Liver (tissue), 9 donors: ENCODE data around the gene CISTR. TPM values are rescaled to one million over a fixed set of nuclear protein-coding genes. Genes with fewer than 3 reads are reported as not detected.

Experiments
- DNase-seq: peaks from one replicate; pipeline ENCODE4 v3.0.0-alpha.2; 2017; ENCODE audit warnings: low spot score
- H3K27ac ChIP-seq, 2 donors: one replicate each; pipeline ENCODE4 v1.7.0; 2013; ENCODE audit warnings: inconsistent platforms in 2 of 2, low read length in 2 of 2, control low read depth in 1 of 2, low read depth in 1 of 2, mild to moderate bottlenecking in 1 of 2
- H3K27me3 ChIP-seq, 4 donors: one replicate each; pipeline versions ENCODE4 v1.6.1 to v1.7.0; 2013; ENCODE audit warnings: low read length in 3 of 4, inconsistent platforms in 1 of 4, mild to moderate bottlenecking in 1 of 4, moderate library complexity in 1 of 4; ENCODE audit not compliant: control insufficient read depth in 4 of 4, insufficient read depth in 4 of 4
- H3K36me3 ChIP-seq, 4 donors: one replicate each; pipeline versions ENCODE4 v1.6.1 to v1.7.0; 2013; ENCODE audit warnings: low read length in 3 of 4, mild to moderate bottlenecking in 3 of 4, low read depth in 1 of 4, moderate library complexity in 1 of 4; ENCODE audit not compliant: control insufficient read depth in 4 of 4, insufficient read depth in 3 of 4
- H3K4me1 ChIP-seq, 4 donors: one replicate each; pipeline versions ENCODE4 v1.6.1 to v1.7.0; 2013; ENCODE audit warnings: low read length in 3 of 4, mild to moderate bottlenecking in 3 of 4, moderate library complexity in 1 of 4; ENCODE audit not compliant: control insufficient read depth in 4 of 4, insufficient read depth in 4 of 4
- H3K4me3 ChIP-seq, 3 donors: one replicate each; pipeline versions ENCODE4 v1.6.1 to v1.7.0; 2013; ENCODE audit warnings: low read length in 3 of 3, control low read depth in 1 of 3, low read depth in 1 of 3, mild to moderate bottlenecking in 1 of 3
- H3K9ac ChIP-seq, 2 donors: one replicate each; pipeline ENCODE4 v1.7.0; 2013; ENCODE audit warnings: low read length in 2 of 2, mild to moderate bottlenecking in 2 of 2, moderate library complexity in 2 of 2, control low read depth in 1 of 2, low read depth in 1 of 2
- H3K9me3 ChIP-seq, 4 donors: one replicate each; pipeline versions ENCODE4 v1.6.1 to v1.7.0; 2013; ENCODE audit warnings: low read length in 3 of 4; ENCODE audit not compliant: control insufficient read depth in 4 of 4
- CTCF ChIP-seq: fragments of 150-350 bp; IDR thresholded peaks from 2 replicates; pipeline ENCODE4 v1.5.1; 2017; ENCODE audit warnings: improper control_type of control experiment, low read depth, low read length; ENCODE audit not compliant: missing input control
- EGR1 ChIP-seq, 2 donors: IDR thresholded peaks; 2 replicates each; pipeline ENCODE4 v1.6.1; 2016 to 2018; ENCODE audit warnings: antibody characterized with exemption in 2 of 2, low read depth in 2 of 2
- FOXA2 ChIP-seq: IDR thresholded peaks from 2 replicates; pipeline ENCODE4 v1.6.1; 2016; ENCODE audit warnings: antibody characterized with exemption
- GABPA ChIP-seq, 2 donors: IDR thresholded peaks in 1 of 2; conservative IDR thresholded peaks in 1 of 2; 2 replicates each; pipeline ENCODE4 v1.6.1; 2016; ENCODE audit warnings: antibody characterized with exemption in 2 of 2, mild to moderate bottlenecking in 1 of 2, moderate library complexity in 1 of 2
- HNF4A ChIP-seq, 2 donors: conservative IDR thresholded peaks; 2 replicates each; pipeline ENCODE4 v1.6.1; 2016; ENCODE audit warnings: antibody characterized with exemption in 2 of 2, mild to moderate bottlenecking in 2 of 2
- HNF4G ChIP-seq: IDR thresholded peaks from 2 replicates; pipeline ENCODE4 v1.6.1; 2016; ENCODE audit warnings: antibody characterized with exemption
- MAX ChIP-seq: IDR thresholded peaks from 2 replicates; pipeline ENCODE4 v1.6.1; 2016; ENCODE audit warnings: antibody characterized with exemption
- NR2F2 ChIP-seq: IDR thresholded peaks from 2 replicates; pipeline ENCODE4 v1.6.1; 2016; ENCODE audit warnings: antibody characterized with exemption
- RAD21 ChIP-seq, 2 donors: IDR thresholded peaks; 2 replicates each; pipeline ENCODE4 v1.6.1; 2016; ENCODE audit warnings: antibody characterized with exemption in 2 of 2, mild to moderate bottlenecking in 2 of 2
- SP1 ChIP-seq: IDR thresholded peaks from 2 replicates; pipeline ENCODE4 v1.6.1; 2018; ENCODE audit warnings: antibody characterized with exemption, mild to moderate bottlenecking
- TAF1 ChIP-seq: conservative IDR thresholded peaks from 2 replicates; pipeline ENCODE4 v1.6.1; 2016; ENCODE audit warnings: antibody characterized with exemption, mild to moderate bottlenecking
- YY1 ChIP-seq: IDR thresholded peaks from 2 replicates; pipeline ENCODE4 v1.6.1; 2016; ENCODE audit warnings: antibody characterized with exemption, mild to moderate bottlenecking
- ZBTB33 ChIP-seq: IDR thresholded peaks from 2 replicates; pipeline ENCODE4 v1.6.1; 2016; ENCODE audit warnings: antibody characterized with exemption
- WGBS: extraction: QIAGEN DNeasy Blood & Tissue Kit; methylation state at CpG from one replicate; pipeline ENCODE4 v1.1.7; 2013; 5-methylcytosine and 5-hydroxymethylcytosine counted together
- polyA plus RNA-seq, 2 donors: library from polyadenylated mRNA; stranded (reverse) in 1 of 2; unstranded in 1 of 2; fragments of 200-250 nt in 1 of 2; fragments of >200 nt in 1 of 2; fragmentation: Nextera tagmentation in 1 of 2; extraction: Ambion mirVana in 1 of 2; gene quantifications; one replicate each; pipeline versions ENCODE4 v1.2.1 to v1.2.3, GENCODE V29; 2013 to 2015
- total RNA-seq, 2 donors: library from RNA; depleted of rRNA; stranded (reverse); fragments of >200 nt; gene quantifications; one replicate each; pipeline ENCODE4 v1.2.3, GENCODE V29; 2014
- TF ChIP-seq, protein P1 (sequence below): IDR thresholded peaks from 2 replicates; pipeline ENCODE4 v1.6.1; 2016; ENCODE audit warnings: antibody characterized with exemption
- TF ChIP-seq, protein P2 (sequence below): IDR thresholded peaks from 2 replicates; pipeline ENCODE4 v1.6.1; 2016; ENCODE audit warnings: antibody characterized with exemption, mild to moderate bottlenecking
- donor health status: healthy.
- donor health status: healthy.
- donor health status: healthy.
- donor health status: healthy.
- donor health status: healthy.

The CISTR gene
- total and polyA plus RNA-seq, 4 donors, result not detected

DNA sequence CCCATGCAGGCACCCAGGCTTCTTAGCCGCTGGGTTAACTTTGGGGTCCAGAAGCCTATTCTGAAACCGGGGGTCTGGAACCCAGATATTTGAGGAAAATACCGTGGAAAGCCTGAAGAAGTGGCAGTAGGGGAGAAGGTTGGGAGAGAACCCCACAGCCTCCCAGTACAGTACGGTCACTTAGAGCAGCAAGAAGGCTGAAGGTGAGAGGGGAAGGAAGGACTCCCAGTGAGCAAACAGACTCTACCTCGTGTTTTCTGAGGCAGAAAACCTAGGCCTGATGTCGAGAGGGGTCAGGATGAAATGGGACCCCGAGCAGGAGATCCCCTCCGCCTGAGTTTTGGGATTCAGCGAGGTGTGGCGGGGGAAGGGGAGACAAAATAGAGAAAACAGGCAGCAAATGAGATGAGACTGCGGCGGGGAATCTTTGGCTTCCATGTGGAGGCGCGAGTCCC, 13.8 kb downstream of the CISTR start:
- no peak for DNase-seq
- Histone ChIP-seq H3K4me1 (peaks cover 4 to 12% (median 7%) of the 10 kb centered on the region in 4 donors), H3K9me3 (no peaks in the 10 kb centered on the region), H3K36me3 (no peaks in the 10 kb centered on the region), H3K27me3 (peaks cover 0 to 20% (median 7%) of the 10 kb centered on the region in 4 donors), H3K4me3 (no peak overlapping the region), H3K9ac (no peak overlapping the region), H3K27ac (no peak overlapping the region)
- no peak for TF ChIP-seq GABPA (IDR thresholded peaks at IDR 0.05 in 1 of 2, conservative IDR thresholded peaks at IDR 0.05 in 1 of 2)
- no peak for TF ChIP-seq MAX
- TF ChIP-seq CTCF, result no peak
- TF ChIP-seq NR2F2, result no peak
- TF ChIP-seq RAD21 (IDR thresholded peaks at IDR 0.05), result no peak
- no peak for TF ChIP-seq HNF4A (conservative IDR thresholded peaks at IDR 0.05)
- no peak for TF ChIP-seq FOXA2
- TF ChIP-seq YY1, result no peak
- TF ChIP-seq, protein P1, sequence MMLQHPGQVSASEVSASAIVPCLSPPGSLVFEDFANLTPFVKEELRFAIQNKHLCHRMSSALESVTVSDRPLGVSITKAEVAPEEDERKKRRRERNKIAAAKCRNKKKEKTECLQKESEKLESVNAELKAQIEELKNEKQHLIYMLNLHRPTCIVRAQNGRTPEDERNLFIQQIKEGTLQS, result no peak
- no peak for TF ChIP-seq EGR1 (IDR thresholded peaks at IDR 0.05; ENCODE audit: low read depth in 2 of 2)
- no peak for TF ChIP-seq ZBTB33
- no peak for TF ChIP-seq HNF4G
- TF ChIP-seq, protein P2, sequence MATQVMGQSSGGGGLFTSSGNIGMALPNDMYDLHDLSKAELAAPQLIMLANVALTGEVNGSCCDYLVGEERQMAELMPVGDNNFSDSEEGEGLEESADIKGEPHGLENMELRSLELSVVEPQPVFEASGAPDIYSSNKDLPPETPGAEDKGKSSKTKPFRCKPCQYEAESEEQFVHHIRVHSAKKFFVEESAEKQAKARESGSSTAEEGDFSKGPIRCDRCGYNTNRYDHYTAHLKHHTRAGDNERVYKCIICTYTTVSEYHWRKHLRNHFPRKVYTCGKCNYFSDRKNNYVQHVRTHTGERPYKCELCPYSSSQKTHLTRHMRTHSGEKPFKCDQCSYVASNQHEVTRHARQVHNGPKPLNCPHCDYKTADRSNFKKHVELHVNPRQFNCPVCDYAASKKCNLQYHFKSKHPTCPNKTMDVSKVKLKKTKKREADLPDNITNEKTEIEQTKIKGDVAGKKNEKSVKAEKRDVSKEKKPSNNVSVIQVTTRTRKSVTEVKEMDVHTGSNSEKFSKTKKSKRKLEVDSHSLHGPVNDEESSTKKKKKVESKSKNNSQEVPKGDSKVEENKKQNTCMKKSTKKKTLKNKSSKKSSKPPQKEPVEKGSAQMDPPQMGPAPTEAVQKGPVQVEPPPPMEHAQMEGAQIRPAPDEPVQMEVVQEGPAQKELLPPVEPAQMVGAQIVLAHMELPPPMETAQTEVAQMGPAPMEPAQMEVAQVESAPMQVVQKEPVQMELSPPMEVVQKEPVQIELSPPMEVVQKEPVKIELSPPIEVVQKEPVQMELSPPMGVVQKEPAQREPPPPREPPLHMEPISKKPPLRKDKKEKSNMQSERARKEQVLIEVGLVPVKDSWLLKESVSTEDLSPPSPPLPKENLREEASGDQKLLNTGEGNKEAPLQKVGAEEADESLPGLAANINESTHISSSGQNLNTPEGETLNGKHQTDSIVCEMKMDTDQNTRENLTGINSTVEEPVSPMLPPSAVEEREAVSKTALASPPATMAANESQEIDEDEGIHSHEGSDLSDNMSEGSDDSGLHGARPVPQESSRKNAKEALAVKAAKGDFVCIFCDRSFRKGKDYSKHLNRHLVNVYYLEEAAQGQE, result no peak
- no peak for TF ChIP-seq TAF1
- TF ChIP-seq SP1, result no peak
- WGBS, result 45% methylated on average over 14 of the region's 14 CpGs
